ENCODE data around the gene ATXN10.
"Not testable (repeated sequence)": the region's sequence is repeated elsewhere in the genome, so short reads cannot be mapped to it uniquely, and the experiment has no call there.

ATXN10 gene

GRCh38 chr22:45678961-45679912, 7.6 kb downstream of the ATXN10 start:
- peak; percentile 69 for DNase-seq (ENCODE audit: low read depth)

DNA sequence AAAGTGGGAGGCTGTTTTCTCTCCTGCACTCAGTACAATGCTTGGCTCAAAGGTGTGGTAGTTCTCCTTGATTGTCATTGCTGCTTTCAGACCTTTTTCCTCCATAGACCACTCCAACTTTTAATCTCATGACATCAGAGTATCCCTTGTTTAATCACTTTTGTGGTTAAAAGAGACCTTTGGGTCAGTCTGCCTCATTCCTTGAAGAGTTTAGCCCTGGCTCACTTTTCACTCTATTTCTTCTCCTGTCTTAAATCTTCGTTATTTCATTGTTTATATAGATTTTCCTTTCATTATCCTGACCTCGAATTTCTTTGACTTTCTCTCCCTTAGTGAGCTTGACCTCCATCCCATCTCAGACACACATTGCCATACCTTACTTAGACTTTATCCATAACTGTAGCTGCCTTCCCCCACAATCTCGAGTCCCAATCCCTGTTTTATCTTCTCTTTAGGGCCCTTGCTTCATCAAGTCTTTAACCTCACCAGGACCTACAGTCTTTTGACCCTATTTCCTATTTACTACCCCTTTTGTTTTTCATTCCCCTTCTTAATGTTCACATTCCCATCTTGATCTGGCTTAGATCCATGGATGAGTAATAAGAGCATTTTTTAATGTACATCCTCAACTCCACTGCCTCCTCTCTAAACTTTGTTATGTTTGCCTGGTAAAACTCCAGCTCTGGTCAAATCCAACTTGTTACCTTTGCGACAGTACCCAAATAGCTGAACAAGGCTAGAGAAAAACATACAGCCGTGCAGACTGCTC, 9.5 kb downstream of the ATXN10 start:
- DNase-seq (ENCODE audit: low read depth): peak; percentile 87

DNA sequence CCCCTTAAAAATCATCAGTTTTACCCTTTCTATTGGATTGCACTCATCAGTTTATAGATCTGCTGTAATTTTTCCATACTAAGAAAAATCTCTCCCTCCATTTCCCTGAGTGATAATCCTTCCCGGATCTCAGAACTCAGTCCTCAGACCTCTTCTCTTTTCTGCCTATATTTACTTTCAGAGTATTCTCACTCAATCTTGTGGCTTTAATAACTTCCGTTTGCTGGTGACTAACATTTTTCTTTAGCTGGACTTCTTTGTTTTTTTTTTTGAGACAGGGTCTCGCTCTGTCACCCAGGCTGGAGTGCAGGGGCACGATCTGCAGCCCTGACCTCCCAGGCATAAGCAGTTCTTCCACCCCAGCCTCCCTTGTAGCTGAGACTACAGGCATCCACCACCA, 10.4 kb downstream of the ATXN10 start:
- DNase-seq (ENCODE audit: low read depth): peak; percentile 33

- DNase-seq (ENCODE audit: low read depth): not testable (repeated sequence)
Observed at GRCh38 chr22:45682773-45683172, 11.1 kb downstream of the ATXN10 start.

GRCh38 chr22:45683248-45683647, 11.6 kb downstream of the ATXN10 start:
- DNase-seq (ENCODE audit: low read depth): no peak

DNA sequence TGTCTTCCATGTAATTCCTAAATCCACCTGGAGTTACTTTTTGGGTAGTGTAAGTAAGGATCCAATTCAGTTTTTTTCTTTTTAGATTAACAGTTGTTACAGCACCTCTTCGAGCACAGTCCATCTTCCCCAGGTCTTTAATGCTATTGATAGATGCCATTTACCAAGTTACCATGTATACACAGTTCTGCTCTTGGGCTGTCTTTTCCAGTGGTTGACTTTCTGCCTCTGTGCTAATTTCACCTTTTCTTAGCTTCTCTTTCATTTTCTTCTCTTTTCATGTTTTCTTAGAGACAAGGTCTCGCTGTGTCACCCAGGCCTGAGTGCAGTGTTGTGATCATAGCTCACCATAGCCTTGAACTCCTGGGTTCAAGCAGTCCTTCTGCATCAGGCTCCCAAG, 12.0 kb downstream of the ATXN10 start:
- DNase-seq (ENCODE audit: low read depth): no peak

DNA sequence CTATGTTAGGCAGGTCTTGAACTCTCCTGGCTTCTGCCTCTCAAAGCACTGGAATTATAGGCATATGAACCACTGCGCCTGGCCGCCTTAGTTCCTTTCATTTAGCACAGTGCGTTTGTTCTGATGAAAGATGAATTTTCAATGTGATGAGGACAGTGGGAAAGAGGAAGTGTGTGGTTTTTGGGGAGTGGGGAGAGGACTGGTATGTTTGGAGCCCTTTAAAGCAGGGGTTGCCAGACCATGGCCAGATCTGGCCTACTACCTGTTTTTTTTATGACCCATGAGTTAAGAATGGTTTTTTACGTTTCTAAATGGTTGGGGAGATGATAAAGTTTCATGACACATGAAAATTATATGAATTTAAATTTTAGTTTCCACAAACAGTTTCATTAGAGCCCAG, 12.5 kb downstream of the ATXN10 start:
- no peak for DNase-seq (ENCODE audit: low read depth)

GRCh38 chr22:45684752-45685574, 13.3 kb downstream of the ATXN10 start:
- DNase-seq (ENCODE audit: low read depth): no peak

GRCh38 chr22:45686004-45686403, 14.4 kb downstream of the ATXN10 start:
- peak; percentile 75 for DNase-seq (ENCODE audit: low read depth)

- no peak for DNase-seq (ENCODE audit: low read depth)
Observed at GRCh38 chr22:45686836-45687235, 15.2 kb downstream of the ATXN10 start.

DNA sequence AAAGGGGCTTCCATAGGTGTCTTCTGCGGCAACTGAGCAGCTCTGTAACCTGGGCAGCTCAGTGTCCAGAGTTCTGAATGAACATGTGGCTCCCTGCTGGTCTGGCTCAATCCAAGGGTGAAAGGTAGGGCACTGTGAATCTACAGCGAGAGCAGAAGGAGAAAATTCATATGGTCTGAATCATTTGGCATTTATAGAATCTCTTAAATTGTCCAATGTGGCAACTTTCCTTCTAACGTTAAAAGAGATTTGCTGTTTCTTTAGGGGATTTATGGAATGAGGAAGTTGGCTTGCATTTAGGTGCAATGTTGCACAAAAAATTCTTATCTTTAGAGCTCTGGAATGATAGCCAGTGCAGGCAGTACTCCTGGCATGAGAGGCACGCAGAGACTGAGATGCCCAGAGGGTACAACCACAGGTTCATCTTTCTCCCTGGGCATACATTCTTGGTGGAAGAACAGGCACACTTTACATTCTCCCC, 17.0 kb downstream of the ATXN10 start:
- DNase-seq (ENCODE audit: low read depth): peak; percentile 96

DNA sequence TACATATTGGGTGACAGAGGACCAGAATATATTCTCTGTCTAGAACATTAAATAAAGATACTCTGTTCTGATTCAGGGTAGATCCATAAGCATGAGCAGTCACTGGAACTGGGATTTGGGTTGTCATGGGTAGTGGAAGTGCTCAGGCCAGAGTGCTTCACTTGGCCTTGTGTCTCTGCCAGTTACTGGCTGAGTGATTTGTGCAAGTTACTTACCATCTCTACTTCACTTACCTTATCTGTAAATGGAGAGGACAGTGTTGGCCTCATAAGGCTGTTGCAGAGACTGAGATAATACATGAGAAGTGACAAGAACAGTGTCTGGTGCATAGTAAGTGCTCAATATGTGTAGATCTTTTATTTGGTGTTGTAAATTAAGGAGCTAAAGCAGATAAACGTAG, 17.6 kb downstream of the ATXN10 start:
- DNase-seq (ENCODE audit: low read depth): no peak

- DNase-seq (ENCODE audit: low read depth): no peak
Observed at GRCh38 chr22:45690008-45690407, 18.4 kb downstream of the ATXN10 start.

DNA sequence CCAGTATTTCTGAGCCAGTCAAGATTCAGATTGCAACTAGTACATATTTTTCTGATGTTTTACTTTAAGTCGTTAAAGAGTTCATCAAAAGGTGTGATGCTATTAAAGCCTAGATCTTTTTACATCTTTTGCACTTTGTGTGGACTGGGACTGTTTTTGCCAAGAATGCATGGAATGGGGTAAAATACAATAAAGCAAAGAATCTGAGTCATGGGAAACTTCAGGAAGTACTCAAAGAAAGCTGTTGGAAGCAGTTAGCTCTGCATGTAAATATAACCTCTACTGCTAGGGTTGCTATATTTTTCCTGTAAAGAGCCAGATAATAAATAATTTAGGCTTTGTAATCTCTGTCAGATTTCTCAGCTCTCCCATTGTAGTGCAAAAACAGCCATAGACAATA, 20.9 kb downstream of the ATXN10 start:
- DNase-seq (ENCODE audit: low read depth): peak; percentile 70

GRCh38 chr22:45693835-45694234, 22.2 kb downstream of the ATXN10 start:
- no peak for DNase-seq (ENCODE audit: low read depth)

DNA sequence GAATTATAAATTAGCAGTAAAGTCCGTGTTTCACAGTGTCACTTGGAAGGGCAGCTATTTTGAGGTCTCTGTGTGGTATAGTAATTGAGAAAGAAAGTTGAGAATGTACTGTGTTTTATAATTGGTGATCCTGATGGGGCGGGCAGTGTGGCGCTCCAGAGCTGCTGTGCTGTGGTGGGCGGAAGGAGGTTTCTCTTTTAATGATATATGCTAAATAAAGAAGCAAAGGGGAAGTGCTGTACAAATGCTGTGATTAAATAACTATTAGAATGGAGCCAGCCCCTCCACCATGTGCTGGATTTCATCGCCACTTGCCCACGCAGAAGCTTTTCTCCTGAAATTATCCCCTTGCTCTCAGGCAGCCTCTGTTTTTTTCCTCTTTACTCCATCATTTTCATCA, 24.6 kb downstream of the ATXN10 start:
- no peak for DNase-seq (ENCODE audit: low read depth)

DNA sequence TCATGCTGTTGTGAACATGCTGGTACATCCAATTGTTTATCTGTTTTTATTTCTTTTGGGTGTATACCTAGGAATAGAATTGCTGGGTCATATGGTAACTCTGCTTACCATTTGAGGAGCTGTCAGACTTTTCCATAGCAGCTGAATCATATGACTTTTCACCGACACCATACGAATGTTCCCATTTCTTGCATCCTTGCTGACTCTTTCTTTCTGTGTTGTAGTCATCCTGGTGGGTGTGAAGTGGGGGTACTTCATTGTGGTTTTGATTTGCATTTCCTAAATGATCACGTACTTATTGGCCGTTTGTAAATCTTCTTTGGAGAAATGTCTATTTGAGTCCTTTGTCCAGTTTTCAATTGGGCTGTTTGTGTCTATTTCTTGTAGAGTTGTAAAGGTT, 26.5 kb downstream of the ATXN10 start:
- DNase-seq (ENCODE audit: low read depth): no peak

DNA sequence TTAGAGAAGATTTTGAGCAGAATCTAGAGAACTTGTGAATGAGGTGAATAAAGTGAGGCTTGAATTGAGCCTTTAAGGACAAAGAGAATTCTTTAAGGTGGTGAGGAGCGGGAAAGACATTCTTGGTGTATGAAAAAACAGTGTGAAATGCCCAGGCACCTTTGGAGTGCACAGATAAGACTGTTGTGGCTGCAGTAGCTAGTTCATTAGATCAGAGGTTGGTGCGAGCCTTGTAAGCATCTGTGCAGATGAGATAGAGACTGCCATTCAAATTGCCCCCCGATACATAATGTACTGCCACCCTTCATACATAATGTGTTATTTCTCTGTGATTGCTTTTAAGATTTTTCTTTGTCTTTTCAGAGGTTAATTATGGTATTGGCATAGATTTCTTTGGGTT, 31.3 kb downstream of the ATXN10 start:
- no peak for DNase-seq (ENCODE audit: low read depth)

DNA sequence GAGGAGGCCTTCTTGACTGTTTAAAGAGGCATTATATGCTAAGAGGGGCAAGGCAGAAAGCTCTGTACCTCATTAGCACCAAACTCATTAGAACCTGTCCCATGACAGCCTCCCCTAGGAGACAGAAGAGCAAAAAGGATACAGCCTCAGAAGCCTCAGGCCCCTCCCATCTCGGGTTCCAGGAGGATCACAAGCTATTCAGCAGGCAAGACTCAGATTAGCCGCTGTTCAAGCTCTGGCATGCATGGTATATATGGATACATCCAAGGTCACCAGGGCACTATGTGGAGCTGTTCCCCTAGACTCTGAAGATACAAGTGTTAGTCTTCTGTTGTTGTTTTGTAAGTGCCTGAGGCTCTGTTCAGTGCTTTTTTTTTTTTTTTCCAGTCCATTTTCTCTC, 32.1 kb downstream of the ATXN10 start:
- DNase-seq (ENCODE audit: low read depth): no peak

DNA sequence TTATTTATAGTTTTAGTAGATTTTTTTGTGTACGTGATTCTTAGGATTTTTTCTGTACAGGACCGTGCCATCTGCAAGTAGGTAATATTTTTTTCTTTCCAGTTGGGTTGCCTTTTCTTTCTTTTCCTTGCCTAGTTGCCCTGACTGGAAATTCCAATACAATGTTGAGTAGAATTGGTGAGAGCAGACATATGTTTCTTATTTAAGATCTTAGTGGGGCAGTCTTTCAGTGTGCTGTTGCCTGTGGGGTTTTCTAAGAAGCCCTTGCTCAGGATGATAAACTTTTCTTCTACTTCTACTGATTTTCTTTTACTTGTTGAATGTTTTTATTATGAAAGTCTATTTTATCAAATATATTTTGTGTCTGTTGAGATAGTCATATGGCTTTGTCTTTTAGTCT, 33.0 kb downstream of the ATXN10 start:
- DNase-seq (ENCODE audit: low read depth): no peak

DNA sequence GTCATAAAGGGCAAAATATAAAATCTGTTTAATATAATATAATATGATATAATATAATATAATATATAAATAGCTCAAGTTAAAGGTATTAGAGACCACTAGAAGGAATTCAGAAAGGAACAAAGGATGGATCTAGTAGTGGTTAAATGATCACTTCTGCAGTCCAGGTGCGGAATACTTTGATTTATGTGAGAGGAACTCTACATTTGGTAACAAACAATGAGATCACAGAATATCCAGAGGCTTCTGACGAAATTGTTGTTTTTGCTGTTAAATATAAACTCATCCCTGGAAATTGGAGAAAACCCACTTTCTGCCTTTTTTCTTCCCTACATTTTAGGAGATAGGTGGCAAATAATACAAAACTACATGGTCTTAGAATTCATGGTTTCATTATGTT, 36.0 kb downstream of the ATXN10 start:
- DNase-seq (ENCODE audit: low read depth): no peak

DNA sequence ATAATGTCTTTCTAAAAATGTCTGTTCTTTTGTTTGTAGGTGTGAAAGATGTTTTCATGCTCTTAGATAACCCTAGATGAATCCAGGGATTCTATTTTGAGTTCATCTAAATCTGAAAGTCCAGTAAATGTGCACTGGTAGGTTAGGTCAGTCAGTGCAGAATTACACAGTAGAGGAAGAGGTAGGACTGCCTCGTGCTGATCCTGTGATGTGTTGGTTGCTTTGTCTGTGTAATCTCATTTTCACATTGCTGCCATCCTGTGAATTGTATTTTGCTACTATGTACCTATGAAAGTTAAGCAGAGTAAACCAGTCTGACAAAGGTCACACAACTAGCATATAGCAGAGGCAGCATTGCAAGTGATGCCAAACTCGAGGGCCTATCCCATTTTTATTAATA, 36.5 kb downstream of the ATXN10 start:
- DNase-seq (ENCODE audit: low read depth): no peak

Measured in iris pigment epithelial cell (primary cell).